HepG2 (cell line): ENCODE data around the gene ING1. TPM values are rescaled to one million over a fixed set of nuclear protein-coding genes. Genes with fewer than 3 reads are reported as not detected.

Source experiments
- AGO1 ChIP-seq: fragments of 200-400 bp; formaldehyde crosslinking; IDR thresholded peaks from 2 replicates; pipeline ENCODE4 v1.6.1; 2017; ENCODE audit warnings: mild to moderate bottlenecking, low read depth, low read length, moderate library complexity; ENCODE audit not compliant: poor library complexity, severe bottlenecking
- ARHGAP35 ChIP-seq: sonication (generic); formaldehyde crosslinking; IDR thresholded peaks from 2 replicates; pipeline ENCODE4 v1.9.0; 2022; ENCODE audit warnings: mild to moderate bottlenecking, inconsistent platforms, moderate library complexity, missing genetic modification reagents, borderline replicate concordance
- ARNT ChIP-seq: fragments of 450-650 bp; IDR thresholded peaks from 2 replicates; pipeline ENCODE4 v1.6.1; 2017
- CHD2 ChIP-seq: IDR thresholded peaks from 2 replicates; pipeline ENCODE4 v1.6.1; 2011; ENCODE audit warnings: low read depth, low read length, improper control_type of control experiment
- ERF ChIP-seq: IDR thresholded peaks from 2 replicates; pipeline ENCODE4 v1.6.1; 2018; ENCODE audit warnings: missing biosample characterization, missing genetic modification reagents
- ETV5 ChIP-seq: IDR thresholded peaks from 2 replicates; pipeline ENCODE4 v1.6.1; 2018; ENCODE audit warnings: missing biosample characterization, missing genetic modification reagents, inconsistent platforms, borderline replicate concordance
- HHEX ChIP-seq: IDR thresholded peaks from 2 replicates; pipeline ENCODE4 v1.6.1; 2016; ENCODE audit warnings: control low read depth
- JDP2 ChIP-seq: sonication (generic); formaldehyde crosslinking; IDR thresholded peaks from 2 replicates; pipeline ENCODE4 v1.8.1; 2022; ENCODE audit warnings: missing genetic modification reagents, borderline replicate concordance
- MED1 ChIP-seq: sonication (generic); formaldehyde crosslinking; IDR thresholded peaks from 2 replicates; pipeline ENCODE4 v1.4.0; 2020; ENCODE audit warnings: missing genetic modification reagents
- MXI1 ChIP-seq: IDR thresholded peaks from 3 replicates; pipeline ENCODE4 v1.6.1; 2012; ENCODE audit warnings: low read depth, low read length, inconsistent platforms, borderline replicate concordance
- NRL ChIP-seq: sonication (generic); formaldehyde crosslinking; IDR thresholded peaks from 2 replicates; pipeline ENCODE4 v1.5.0; 2020; ENCODE audit warnings: missing genetic modification reagents, mild to moderate bottlenecking, moderate library complexity, borderline replicate concordance
- PHF20 ChIP-seq: sonication (generic); formaldehyde crosslinking; IDR thresholded peaks from 2 replicates; pipeline ENCODE4 v1.5.0; 2020; ENCODE audit warnings: mild to moderate bottlenecking, missing genetic modification reagents
- RARG ChIP-seq: sonication (generic); formaldehyde crosslinking; IDR thresholded peaks from 2 replicates; pipeline ENCODE4 v1.4.0; 2020; ENCODE audit warnings: low read depth, mild to moderate bottlenecking, missing genetic modification reagents
- REXO4 ChIP-seq: sonication (generic); formaldehyde crosslinking; IDR thresholded peaks from 2 replicates; pipeline ENCODE4 v1.8.0; 2022; ENCODE audit warnings: missing genetic modification reagents, mild to moderate bottlenecking, borderline replicate concordance
- RFX5 ChIP-seq: IDR thresholded peaks from 2 replicates; pipeline ENCODE4 v1.6.1; 2011; ENCODE audit warnings: low read depth, low read length, improper control_type of control experiment
- SP5 ChIP-seq: IDR thresholded peaks from 2 replicates; pipeline ENCODE4 v1.6.1; 2016; ENCODE audit warnings: low read depth, borderline replicate concordance
- SPEN ChIP-seq: sonication (generic); formaldehyde crosslinking; IDR thresholded peaks from 2 replicates; pipeline ENCODE4 v1.5.1; 2020; ENCODE audit warnings: low read depth, mild to moderate bottlenecking, missing genetic modification reagents
- ZBTB42 ChIP-seq: sonication (generic); formaldehyde crosslinking; IDR thresholded peaks from 2 replicates; pipeline ENCODE4 v1.5.0; 2020; ENCODE audit warnings: mild to moderate bottlenecking, missing genetic modification reagents
- ZC3H4 ChIP-seq: sonication (generic); formaldehyde crosslinking; IDR thresholded peaks from 2 replicates; pipeline ENCODE4 v1.4.0; 2020; ENCODE audit warnings: missing genetic modification reagents, borderline replicate concordance
- ZNF331 ChIP-seq: sonication (generic); formaldehyde crosslinking; IDR thresholded peaks from 2 replicates; pipeline ENCODE4 v1.4.0; 2020; ENCODE audit warnings: missing genetic modification reagents
- ZNF597 ChIP-seq: sonication (generic); formaldehyde crosslinking; IDR thresholded peaks from 2 replicates; pipeline ENCODE4 v1.5.0; 2020; ENCODE audit warnings: missing genetic modification reagents
- ZNF773 ChIP-seq: sonication (generic); formaldehyde crosslinking; IDR thresholded peaks from 2 replicates; pipeline ENCODE4 v1.4.0; 2020; ENCODE audit warnings: missing genetic modification reagents, borderline replicate concordance
- polyA plus RNA-seq, 8 experiments: library from polyadenylated mRNA; depleted of rRNA in 3 of 8; stranded (reverse) in 7 of 8; unstranded in 1 of 8; fragments of >200 nt; fragmentation: Illumina TruSeq in 4 of 8; extraction: Trizol in 4 of 8; gene quantifications; 2 replicates each; pipeline versions ENCODE4 v1.2.1 to v1.2.3, GENCODE V29; 2011 to 2016; ENCODE audit warnings: low read depth in 4 of 8, missing spikeins in 1 of 8, mixed read lengths in 1 of 8; ENCODE audit not compliant: insufficient read depth in 1 of 8
- total RNA-seq, 5 experiments: library from RNA; depleted of rRNA; stranded (reverse); fragments of >200 nt; fragmentation: Illumina TruSeq; extraction: Trizol; gene quantifications; 2 replicates each; pipeline ENCODE4 v1.2.3, GENCODE V29; 2016; ENCODE audit warnings: low read depth in 1 of 5
- TF ChIP-seq, protein P1 (sequence below): sonication (generic); formaldehyde crosslinking; IDR thresholded peaks from 2 replicates; pipeline ENCODE4 v1.5.1; 2020; ENCODE audit warnings: mild to moderate bottlenecking, moderate library complexity, missing genetic modification reagents
- TF ChIP-seq, protein P2 (sequence below), 2 experiments: sonication (generic) in 1 of 2; formaldehyde crosslinking in 1 of 2; IDR thresholded peaks; 2 replicates each; pipeline versions ENCODE4 v1.4.0 to v1.6.1; 2018 to 2020; ENCODE audit warnings: missing genetic modification reagents in 2 of 2, borderline replicate concordance in 1 of 2, low read depth in 1 of 2, mild to moderate bottlenecking in 1 of 2, missing biosample characterization in 1 of 2
- TF ChIP-seq, protein P3 (sequence below): sonication (generic); formaldehyde crosslinking; IDR thresholded peaks from 2 replicates; pipeline ENCODE4 v1.8.0; 2022; ENCODE audit warnings: mild to moderate bottlenecking, missing genetic modification reagents; ENCODE audit not compliant: insufficient replicate concordance

Gene ING1
- total and polyA plus RNA-seq, 2 of the 13 experiments (the other 11 are each of a cell fraction or from before 2014, with no cell fraction given): 8.1 to 16.1 TPM

GRCh38 chr13:110714797-110715394, 1.4 kb downstream of the ING1 start (continued):
- TF ChIP-seq, protein P1, sequence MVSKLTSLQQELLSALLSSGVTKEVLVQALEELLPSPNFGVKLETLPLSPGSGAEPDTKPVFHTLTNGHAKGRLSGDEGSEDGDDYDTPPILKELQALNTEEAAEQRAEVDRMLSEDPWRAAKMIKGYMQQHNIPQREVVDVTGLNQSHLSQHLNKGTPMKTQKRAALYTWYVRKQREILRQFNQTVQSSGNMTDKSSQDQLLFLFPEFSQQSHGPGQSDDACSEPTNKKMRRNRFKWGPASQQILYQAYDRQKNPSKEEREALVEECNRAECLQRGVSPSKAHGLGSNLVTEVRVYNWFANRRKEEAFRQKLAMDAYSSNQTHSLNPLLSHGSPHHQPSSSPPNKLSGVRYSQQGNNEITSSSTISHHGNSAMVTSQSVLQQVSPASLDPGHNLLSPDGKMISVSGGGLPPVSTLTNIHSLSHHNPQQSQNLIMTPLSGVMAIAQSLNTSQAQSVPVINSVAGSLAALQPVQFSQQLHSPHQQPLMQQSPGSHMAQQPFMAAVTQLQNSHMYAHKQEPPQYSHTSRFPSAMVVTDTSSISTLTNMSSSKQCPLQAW (CRISPR knock-in tag): no peak
- TF ChIP-seq HHEX (no peak), ARNT (no peak), ARHGAP35 (CRISPR knock-in tag) (no peak; the same call in 1 of the 2 replicates), REXO4 (CRISPR knock-in tag) (no peak), RARG (CRISPR knock-in tag) (no peak), MED1 (peak; percentile 55), MXI1 (no peak), AGO1 (no peak), ZNF773 (CRISPR knock-in tag) (no peak), SPEN (CRISPR knock-in tag) (no peak), ERF (CRISPR knock-in tag) (no peak; the same call in 1 of the 2 replicates), PHF20 (no peak), RFX5 (no peak), ZBTB42 (no peak), ZNF597 (no peak), ZC3H4 (CRISPR knock-in tag) (no peak), ETV5 (CRISPR knock-in tag) (peak; percentile 9; the same call in 1 of the 2 replicates), ZNF331 (CRISPR knock-in tag) (peak; percentile 39; the same call in 1 of the 2 replicates), CHD2 (no peak), JDP2 (CRISPR knock-in tag) (no peak; the same call in 1 of the 2 replicates), SP5 (CRISPR knock-in tag) (peak; percentile 62; the same call in 1 of the 2 replicates), NRL (no peak)
- TF ChIP-seq, protein P2, sequence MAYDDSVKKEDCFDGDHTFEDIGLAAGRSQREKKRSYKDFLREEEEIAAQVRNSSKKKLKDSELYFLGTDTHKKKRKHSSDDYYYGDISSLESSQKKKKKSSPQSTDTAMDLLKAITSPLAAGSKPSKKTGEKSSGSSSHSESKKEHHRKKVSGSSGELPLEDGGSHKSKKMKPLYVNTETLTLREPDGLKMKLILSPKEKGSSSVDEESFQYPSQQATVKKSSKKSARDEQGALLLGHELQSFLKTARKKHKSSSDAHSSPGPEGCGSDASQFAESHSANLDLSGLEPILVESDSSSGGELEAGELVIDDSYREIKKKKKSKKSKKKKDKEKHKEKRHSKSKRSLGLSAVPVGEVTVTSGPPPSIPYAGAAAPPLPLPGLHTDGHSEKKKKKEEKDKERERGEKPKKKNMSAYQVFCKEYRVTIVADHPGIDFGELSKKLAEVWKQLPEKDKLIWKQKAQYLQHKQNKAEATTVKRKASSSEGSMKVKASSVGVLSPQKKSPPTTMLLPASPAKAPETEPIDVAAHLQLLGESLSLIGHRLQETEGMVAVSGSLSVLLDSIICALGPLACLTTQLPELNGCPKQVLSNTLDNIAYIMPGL (CRISPR knock-in tag; IDR thresholded peaks at IDR 0.05; ENCODE audit: borderline replicate concordance in 1 of 2, low read depth in 1 of 2): peak in 1 of 2 experiments; percentile 66; a peak in 2 of 4 replicates
- TF ChIP-seq, protein P3, sequence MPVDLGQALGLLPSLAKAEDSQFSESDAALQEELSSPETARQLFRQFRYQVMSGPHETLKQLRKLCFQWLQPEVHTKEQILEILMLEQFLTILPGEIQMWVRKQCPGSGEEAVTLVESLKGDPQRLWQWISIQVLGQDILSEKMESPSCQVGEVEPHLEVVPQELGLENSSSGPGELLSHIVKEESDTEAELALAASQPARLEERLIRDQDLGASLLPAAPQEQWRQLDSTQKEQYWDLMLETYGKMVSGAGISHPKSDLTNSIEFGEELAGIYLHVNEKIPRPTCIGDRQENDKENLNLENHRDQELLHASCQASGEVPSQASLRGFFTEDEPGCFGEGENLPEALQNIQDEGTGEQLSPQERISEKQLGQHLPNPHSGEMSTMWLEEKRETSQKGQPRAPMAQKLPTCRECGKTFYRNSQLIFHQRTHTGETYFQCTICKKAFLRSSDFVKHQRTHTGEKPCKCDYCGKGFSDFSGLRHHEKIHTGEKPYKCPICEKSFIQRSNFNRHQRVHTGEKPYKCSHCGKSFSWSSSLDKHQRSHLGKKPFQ: no peak
